ENCODE results near the gene SLC37A1.

Gene SLC37A1

DNA sequence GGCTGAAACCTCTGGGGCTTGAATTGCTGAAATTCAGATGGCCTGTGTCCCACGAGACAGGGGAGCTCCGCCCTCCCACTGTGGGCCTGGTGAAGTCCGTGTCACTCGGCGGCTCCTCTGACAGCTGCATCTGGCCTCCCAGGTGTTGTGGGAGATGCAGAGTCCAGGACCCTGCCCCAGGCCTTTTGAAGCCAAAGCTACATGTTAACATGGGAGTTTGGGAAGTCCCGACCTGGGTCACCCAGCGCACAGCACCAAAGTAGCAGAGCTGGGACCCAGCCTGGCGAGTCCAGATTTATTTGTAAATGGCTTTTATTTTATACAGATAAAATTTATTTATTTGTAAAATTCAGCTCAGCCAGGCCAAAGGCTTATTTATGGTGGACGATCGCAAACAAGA, 28.9 kb downstream of the SLC37A1 start:
- WGBS = 84% methylated on average over 7 of the region's 10 CpGs
- H3K27ac ChIP-seq (ENCODE audit: low read length, poor library complexity, severe bottlenecking) = no peak overlapping the region
- H4K8ac ChIP-seq (ENCODE audit: low read length) = no peak overlapping the region
- no peak overlapping the region for H3K4me2 ChIP-seq (ENCODE audit: low read length, poor library complexity, severe bottlenecking)
- no peak overlapping the region for H2AK5ac ChIP-seq (ENCODE audit: low read length, severe bottlenecking)
- H3K4ac ChIP-seq (ENCODE audit: low read depth in 1 of 2, low read length in 2 of 2) = no peak overlapping the region
- H2BK120ac ChIP-seq (ENCODE audit: low read depth, low read length) = no peak overlapping the region
- H3K9ac ChIP-seq (ENCODE audit: low read length) = no peak overlapping the region
- H2BK5ac ChIP-seq (ENCODE audit: low read depth, low read length, poor library complexity, severe bottlenecking) = no peak overlapping the region
- no peak overlapping the region for H4K91ac ChIP-seq (ENCODE audit: low read length)
- H3K23ac ChIP-seq (ENCODE audit: low read length in 2 of 2) = no peak overlapping the region
- no peak overlapping the region for H3K14ac ChIP-seq (ENCODE audit: low read length in 2 of 2)
- H3K27me3 ChIP-seq (ENCODE audit: control insufficient read depth in 1 of 2, insufficient read depth in 1 of 2, low read length in 2 of 2) = no peaks in the 10 kb centered on the region
- H3K36me3 ChIP-seq (ENCODE audit: control insufficient read depth in 1 of 2, insufficient read depth in 2 of 2, low read depth in 1 of 2, low read length in 2 of 2) = peaks cover 0 to 81% of the 10 kb centered on the region in 2 experiments
- H3K4me3 ChIP-seq (ENCODE audit: insufficient read depth in 1 of 2, low read depth in 1 of 2, low read length in 2 of 2) = no peak overlapping the region
- peaks cover 41% of the 10 kb centered on the region for H3K79me1 ChIP-seq (replicated peaks; ENCODE audit: low read length, poor library complexity, severe bottlenecking)
- no peak overlapping the region for H2BK12ac ChIP-seq (ENCODE audit: low read length in 2 of 2)
- H3K18ac ChIP-seq (ENCODE audit: low read depth in 1 of 2, low read length in 2 of 2) = no peak overlapping the region
- no peak overlapping the region for H2AFZ ChIP-seq (ENCODE audit: low read depth, low read length)
- no peaks in the 10 kb centered on the region for H3K9me3 ChIP-seq (ENCODE audit: control insufficient read depth, low read length)
- H2BK15ac ChIP-seq (ENCODE audit: low read depth, poor library complexity, severe bottlenecking) = no peak overlapping the region
- peaks cover 4% of the 10 kb centered on the region for H3K4me1 ChIP-seq (ENCODE audit: control insufficient read depth, insufficient read depth, low read depth, low read length)
- DNase-seq = no peak

- Histone ChIP-seq H3K18ac (ENCODE audit: low read depth in 1 of 2, low read length in 2 of 2) (no peak overlapping the region), H2AK5ac (ENCODE audit: low read length, severe bottlenecking) (no peak overlapping the region), H3K4me1 (ENCODE audit: control insufficient read depth, insufficient read depth, low read depth, low read length) (peaks cover 2% of the 10 kb centered on the region), H3K14ac (ENCODE audit: low read length in 2 of 2) (no peak overlapping the region), H2BK120ac (ENCODE audit: low read depth, low read length) (no peak overlapping the region), H3K27ac (ENCODE audit: low read length, poor library complexity, severe bottlenecking) (no peak overlapping the region), H4K8ac (ENCODE audit: low read length) (no peak overlapping the region), H4K91ac (ENCODE audit: low read length) (no peak overlapping the region), H3K36me3 (ENCODE audit: control insufficient read depth in 1 of 2, insufficient read depth in 2 of 2, low read depth in 1 of 2, low read length in 2 of 2) (peaks cover 0 to 85% of the 10 kb centered on the region in 2 experiments), H3K79me1 (replicated peaks; ENCODE audit: low read length, poor library complexity, severe bottlenecking) (peaks cover 38% of the 10 kb centered on the region), H3K27me3 (ENCODE audit: control insufficient read depth in 1 of 2, insufficient read depth in 1 of 2, low read length in 2 of 2) (no peaks in the 10 kb centered on the region), H3K9ac (ENCODE audit: low read length) (no peak overlapping the region), H3K9me3 (ENCODE audit: control insufficient read depth, low read length) (no peaks in the 10 kb centered on the region), H3K4ac (ENCODE audit: low read depth in 1 of 2, low read length in 2 of 2) (no peak overlapping the region), H2BK12ac (ENCODE audit: low read length in 2 of 2) (no peak overlapping the region), H2AFZ (ENCODE audit: low read depth, low read length) (no peak overlapping the region), H2BK15ac (ENCODE audit: low read depth, poor library complexity, severe bottlenecking) (no peak overlapping the region), H2BK5ac (ENCODE audit: low read depth, low read length, poor library complexity, severe bottlenecking) (no peak overlapping the region), H3K4me3 (ENCODE audit: insufficient read depth in 1 of 2, low read depth in 1 of 2, low read length in 2 of 2) (no peak overlapping the region), H3K4me2 (ENCODE audit: low read length, poor library complexity, severe bottlenecking) (no peak overlapping the region), H3K23ac (ENCODE audit: low read length in 2 of 2) (no peak overlapping the region)
- 90% methylated on average over 24 of the region's 25 CpGs for WGBS
- no peak for DNase-seq
Measured at GRCh38 chr21:42543106-42543847, 29.6 kb downstream of the SLC37A1 start.

- Histone ChIP-seq H3K23ac (ENCODE audit: low read length in 2 of 2) (no peak overlapping the region), H3K4me3 (ENCODE audit: insufficient read depth in 1 of 2, low read depth in 1 of 2, low read length in 2 of 2) (no peak overlapping the region), H2BK12ac (ENCODE audit: low read length in 2 of 2) (no peak overlapping the region), H3K27ac (ENCODE audit: low read length, poor library complexity, severe bottlenecking) (no peak overlapping the region), H3K36me3 (ENCODE audit: control insufficient read depth in 1 of 2, insufficient read depth in 2 of 2, low read depth in 1 of 2, low read length in 2 of 2) (peaks cover 0 to 90% of the 10 kb centered on the region in 2 experiments), H3K4me1 (ENCODE audit: control insufficient read depth, insufficient read depth, low read depth, low read length) (peaks cover 2% of the 10 kb centered on the region), H3K4me2 (ENCODE audit: low read length, poor library complexity, severe bottlenecking) (no peak overlapping the region), H3K18ac (ENCODE audit: low read depth in 1 of 2, low read length in 2 of 2) (no peak overlapping the region), H2BK15ac (ENCODE audit: low read depth, poor library complexity, severe bottlenecking) (no peak overlapping the region), H3K9me3 (ENCODE audit: control insufficient read depth, low read length) (no peaks in the 10 kb centered on the region), H2AK5ac (ENCODE audit: low read length, severe bottlenecking) (no peak overlapping the region), H3K4ac (ENCODE audit: low read depth in 1 of 2, low read length in 2 of 2) (no peak overlapping the region), H3K79me1 (replicated peaks; ENCODE audit: low read length, poor library complexity, severe bottlenecking) (peaks cover 32% of the 10 kb centered on the region), H2AFZ (ENCODE audit: low read depth, low read length) (no peak overlapping the region), H2BK5ac (ENCODE audit: low read depth, low read length, poor library complexity, severe bottlenecking) (no peak overlapping the region), H4K91ac (ENCODE audit: low read length) (no peak overlapping the region), H3K14ac (ENCODE audit: low read length in 2 of 2) (no peak overlapping the region), H4K8ac (ENCODE audit: low read length) (no peak overlapping the region), H3K9ac (ENCODE audit: low read length) (no peak overlapping the region), H3K27me3 (ENCODE audit: control insufficient read depth in 1 of 2, insufficient read depth in 1 of 2, low read length in 2 of 2) (no peaks in the 10 kb centered on the region), H2BK120ac (ENCODE audit: low read depth, low read length) (no peak overlapping the region)
- 95% methylated on average over 8 of the region's 8 CpGs for WGBS
- no peak for DNase-seq
Measured at GRCh38 chr21:42544544-42544943, 30.9 kb downstream of the SLC37A1 start.

GRCh38 chr21:42545317-42545716, 31.7 kb downstream of the SLC37A1 start:
- H3K9me3 ChIP-seq (ENCODE audit: control insufficient read depth, low read length) = no peaks in the 10 kb centered on the region
- no peak overlapping the region for H3K9ac ChIP-seq (ENCODE audit: low read length)
- no peak overlapping the region for H2AFZ ChIP-seq (ENCODE audit: low read depth, low read length)
- H3K14ac ChIP-seq (ENCODE audit: low read length in 2 of 2) = no peak overlapping the region
- H3K27ac ChIP-seq (ENCODE audit: low read length, poor library complexity, severe bottlenecking) = no peak overlapping the region
- peaks cover 0 to 83% of the 10 kb centered on the region in 2 experiments for H3K36me3 ChIP-seq (ENCODE audit: control insufficient read depth in 1 of 2, insufficient read depth in 2 of 2, low read depth in 1 of 2, low read length in 2 of 2)
- peaks cover 29% of the 10 kb centered on the region for H3K79me1 ChIP-seq (replicated peaks; ENCODE audit: low read length, poor library complexity, severe bottlenecking)
- H4K8ac ChIP-seq (ENCODE audit: low read length) = no peak overlapping the region
- H3K4me3 ChIP-seq (ENCODE audit: insufficient read depth in 1 of 2, low read depth in 1 of 2, low read length in 2 of 2) = no peak overlapping the region
- no peaks in the 10 kb centered on the region for H3K27me3 ChIP-seq (ENCODE audit: control insufficient read depth in 1 of 2, insufficient read depth in 1 of 2, low read length in 2 of 2)
- no peak overlapping the region for H2BK15ac ChIP-seq (ENCODE audit: low read depth, poor library complexity, severe bottlenecking)
- no peak overlapping the region for H3K4ac ChIP-seq (ENCODE audit: low read depth in 1 of 2, low read length in 2 of 2)
- H2BK12ac ChIP-seq (ENCODE audit: low read length in 2 of 2) = no peak overlapping the region
- H3K4me2 ChIP-seq (ENCODE audit: low read length, poor library complexity, severe bottlenecking) = no peak overlapping the region
- no peak for DNase-seq
- no peak overlapping the region for H2BK5ac ChIP-seq (ENCODE audit: low read depth, low read length, poor library complexity, severe bottlenecking)
- H2BK120ac ChIP-seq (ENCODE audit: low read depth, low read length) = no peak overlapping the region
- 71% methylated on average over 4 of the region's 4 CpGs for WGBS
- H4K91ac ChIP-seq (ENCODE audit: low read length) = no peak overlapping the region
- no peak overlapping the region for H3K23ac ChIP-seq (ENCODE audit: low read length in 2 of 2)
- no peak overlapping the region for H2AK5ac ChIP-seq (ENCODE audit: low read length, severe bottlenecking)
- H3K18ac ChIP-seq (ENCODE audit: low read depth in 1 of 2, low read length in 2 of 2) = peak overlapping the region in 1 of 2 experiments; percentile 55
- H3K4me1 ChIP-seq (ENCODE audit: control insufficient read depth, insufficient read depth, low read depth, low read length) = peaks cover 2% of the 10 kb centered on the region
